GM21515 (cell line): ENCODE measurements around the gene KLK4.

Experiments used
- ATAC-seq: cut with Tn5 transposase; IDR thresholded peaks from one replicate; pipeline ENCODE4 v1.9.1; 2021; ENCODE audit not compliant: unreplicated experiment

Gene KLK4

DNA sequence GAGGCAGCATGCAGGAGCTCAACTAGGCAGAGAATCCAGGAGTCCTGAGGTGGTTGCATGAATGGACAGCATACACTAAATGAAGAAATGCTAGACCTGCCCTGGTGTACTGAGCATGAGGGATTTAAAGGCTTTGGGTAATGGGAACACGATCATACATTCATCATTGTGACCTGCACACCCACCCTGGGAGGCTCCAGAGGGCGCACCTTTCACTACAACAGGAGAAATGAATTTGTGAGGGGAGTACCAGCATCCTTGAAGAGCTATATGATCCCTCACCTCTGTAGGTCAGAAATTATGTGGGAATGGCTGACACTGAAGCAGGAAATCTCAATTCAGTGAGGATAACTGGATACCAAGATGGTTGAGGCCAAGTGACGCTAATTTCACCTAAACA, 29.0 kb downstream of the KLK4 start:
- no peak for ATAC-seq

DNA sequence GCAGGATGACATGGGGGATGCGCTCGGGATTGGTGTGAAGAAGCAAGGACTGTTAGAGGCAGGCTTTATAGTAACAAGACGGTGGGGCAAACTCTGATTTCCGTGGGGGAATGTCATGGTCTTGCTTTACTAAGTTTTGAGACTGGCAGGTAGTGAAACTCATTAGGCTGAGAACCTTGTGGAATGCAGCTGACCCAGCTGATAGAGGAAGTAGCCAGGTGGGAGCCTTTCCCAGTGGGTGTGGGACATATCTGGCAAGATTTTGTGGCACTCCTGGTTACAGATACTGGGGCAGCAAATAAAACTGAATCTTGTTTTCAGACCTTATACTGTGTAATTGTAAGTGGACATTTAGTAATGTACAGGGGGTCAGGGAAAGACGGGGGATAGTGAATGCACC, 31.0 kb downstream of the KLK4 start:
- ATAC-seq = no peak

DNA sequence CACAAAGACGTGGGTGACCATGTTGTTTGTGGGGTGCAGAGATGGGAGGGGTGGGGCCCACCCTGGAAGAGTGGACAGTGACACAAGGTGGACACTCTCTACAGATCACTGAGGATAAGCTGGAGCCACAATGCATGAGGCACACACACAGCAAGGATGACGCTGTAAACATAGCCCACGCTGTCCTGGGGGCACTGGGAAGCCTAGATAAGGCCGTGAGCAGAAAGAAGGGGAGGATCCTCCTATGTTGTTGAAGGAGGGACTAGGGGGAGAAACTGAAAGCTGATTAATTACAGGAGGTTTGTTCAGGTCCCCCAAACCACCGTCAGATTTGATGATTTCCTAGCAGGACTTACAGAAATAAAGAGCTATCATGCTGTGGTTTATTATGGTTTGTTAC, 32.3 kb downstream of the KLK4 start:
- no peak for ATAC-seq

DNA sequence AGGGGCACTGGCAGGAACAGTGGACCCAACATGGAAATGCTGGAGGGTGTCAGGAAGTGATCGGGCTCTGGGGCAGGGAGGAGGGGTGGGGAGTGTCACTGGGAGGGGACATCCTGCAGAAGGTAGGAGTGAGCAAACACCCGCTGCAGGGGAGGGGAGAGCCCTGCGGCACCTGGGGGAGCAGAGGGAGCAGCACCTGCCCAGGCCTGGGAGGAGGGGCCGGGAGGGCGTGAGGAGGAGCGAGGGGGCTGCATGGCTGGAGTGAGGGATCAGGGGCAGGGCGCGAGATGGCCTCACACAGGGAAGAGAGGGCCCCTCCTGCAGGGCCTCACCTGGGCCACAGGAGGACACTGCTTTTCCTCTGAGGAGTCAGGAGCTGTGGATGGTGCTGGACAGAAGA, 33.9 kb downstream of the KLK4 start:
- no peak for ATAC-seq

DNA sequence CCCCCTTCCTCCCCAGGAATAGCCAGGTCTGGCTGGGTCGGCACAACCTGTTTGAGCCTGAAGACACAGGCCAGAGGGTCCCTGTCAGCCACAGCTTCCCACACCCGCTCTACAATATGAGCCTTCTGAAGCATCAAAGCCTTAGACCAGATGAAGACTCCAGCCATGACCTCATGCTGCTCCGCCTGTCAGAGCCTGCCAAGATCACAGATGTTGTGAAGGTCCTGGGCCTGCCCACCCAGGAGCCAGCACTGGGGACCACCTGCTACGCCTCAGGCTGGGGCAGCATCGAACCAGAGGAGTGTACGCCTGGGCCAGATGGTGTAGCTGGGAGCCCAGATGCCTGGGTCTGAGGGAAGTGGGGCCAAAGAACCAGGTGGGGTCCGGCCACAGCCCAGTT, 34.7 kb downstream of the KLK4 start:
- ATAC-seq = no peak

DNA sequence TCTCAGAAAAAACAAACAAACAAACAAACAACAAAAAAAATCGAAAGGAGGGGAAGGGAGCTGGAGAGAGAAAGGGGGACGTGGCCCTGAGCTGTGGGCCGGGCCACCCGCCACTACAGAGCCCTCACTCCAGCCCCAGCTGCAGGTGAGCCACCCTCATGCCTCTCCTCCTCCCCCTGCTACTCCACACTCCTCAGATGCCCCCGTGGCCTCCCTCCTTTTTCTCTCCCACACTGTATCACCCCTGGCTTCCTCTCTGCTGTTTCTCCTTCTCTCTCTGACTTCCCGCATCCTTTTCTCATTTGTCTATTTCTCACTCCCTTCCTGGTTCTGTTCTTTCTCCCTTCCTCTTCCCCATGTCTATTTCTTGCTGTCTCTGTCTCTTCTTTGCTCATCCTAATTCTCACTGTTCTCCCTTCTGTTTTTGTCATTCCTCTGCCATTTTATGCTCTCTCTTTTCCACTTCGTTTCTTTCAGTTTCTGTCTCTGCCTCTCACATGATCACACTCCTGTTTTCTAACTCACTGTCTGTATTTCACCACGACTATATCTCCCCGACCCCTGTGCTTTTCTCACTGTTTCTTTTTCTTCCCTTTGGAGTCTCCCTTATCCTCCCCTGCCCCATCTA, 35.3 kb downstream of the KLK4 start:
- ATAC-seq = no peak

DNA sequence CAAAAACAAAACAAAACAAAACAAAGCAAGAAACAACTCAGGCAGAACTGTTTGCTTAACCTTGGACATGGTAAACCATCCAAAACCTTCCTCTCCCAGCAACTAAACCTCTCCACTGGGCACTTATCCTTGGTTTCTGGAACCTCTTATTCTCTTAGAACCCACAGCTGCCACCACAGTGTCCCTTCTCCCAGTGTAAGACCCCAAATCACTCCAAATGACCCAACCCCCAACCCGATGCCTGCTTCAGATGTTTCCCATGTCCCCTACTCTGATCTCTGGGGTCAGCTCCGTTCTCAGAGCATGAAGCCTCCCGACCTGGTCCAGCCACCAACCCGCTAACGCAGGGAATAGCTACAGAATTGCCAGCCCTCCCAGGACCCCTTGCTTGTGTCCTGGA, 37.0 kb downstream of the KLK4 start:
- ATAC-seq = no peak

DNA sequence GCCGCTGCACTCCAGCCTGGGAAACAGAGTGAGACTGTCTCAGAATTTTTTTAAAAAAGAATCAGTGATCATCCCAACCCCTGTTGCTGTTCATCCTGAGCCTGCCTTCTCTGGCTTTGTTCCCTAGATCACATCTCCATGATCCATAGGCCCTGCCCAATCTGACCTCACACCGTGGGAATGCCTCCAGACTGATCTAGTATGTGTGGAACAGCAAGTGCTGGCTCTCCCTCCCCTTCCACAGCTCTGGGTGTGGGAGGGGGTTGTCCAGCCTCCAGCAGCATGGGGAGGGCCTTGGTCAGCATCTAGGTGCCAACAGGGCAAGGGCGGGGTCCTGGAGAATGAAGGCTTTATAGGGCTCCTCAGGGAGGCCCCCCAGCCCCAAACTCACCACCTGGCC, 38.1 kb downstream of the KLK4 start, which contains the start of gene KLK2:
KLK2 (plus strand) TSS at position 384 of the 400 bp plus-strand sequence. CDS start 35 bp downstream, outside the sequence.
- ATAC-seq = no peak

DNA sequence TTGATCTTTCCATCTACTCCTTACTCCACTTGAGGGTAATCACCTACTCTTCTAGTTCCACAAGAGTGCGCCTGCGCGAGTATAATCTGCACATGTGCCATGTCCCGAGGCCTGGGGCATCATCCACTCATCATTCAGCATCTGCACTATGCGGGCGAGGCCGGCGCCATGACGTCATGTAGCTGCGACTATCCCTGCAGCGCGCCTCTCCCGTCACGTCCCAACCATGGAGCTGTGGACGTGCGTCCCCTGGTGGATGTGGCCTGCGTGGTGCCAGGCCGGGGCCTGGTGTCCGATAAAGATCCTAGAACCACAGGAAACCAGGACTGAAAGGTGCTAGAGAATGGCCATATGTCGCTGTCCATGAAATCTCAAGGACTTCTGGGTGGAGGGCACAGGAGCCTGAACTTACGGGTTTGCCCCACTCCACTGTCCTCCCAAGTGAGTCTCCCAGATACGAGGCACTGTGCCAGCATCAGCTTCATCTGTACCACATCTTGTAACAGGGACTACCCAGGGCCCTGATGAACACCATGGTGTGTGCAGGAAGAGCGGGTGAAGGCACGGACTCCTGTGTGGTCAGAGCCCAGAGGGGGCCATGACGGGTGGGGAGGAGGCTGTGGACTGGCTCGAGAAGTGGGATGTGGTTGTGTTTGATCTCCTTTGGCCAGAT, 40.6 kb downstream of the KLK4 start:
- ATAC-seq = no peak

DNA sequence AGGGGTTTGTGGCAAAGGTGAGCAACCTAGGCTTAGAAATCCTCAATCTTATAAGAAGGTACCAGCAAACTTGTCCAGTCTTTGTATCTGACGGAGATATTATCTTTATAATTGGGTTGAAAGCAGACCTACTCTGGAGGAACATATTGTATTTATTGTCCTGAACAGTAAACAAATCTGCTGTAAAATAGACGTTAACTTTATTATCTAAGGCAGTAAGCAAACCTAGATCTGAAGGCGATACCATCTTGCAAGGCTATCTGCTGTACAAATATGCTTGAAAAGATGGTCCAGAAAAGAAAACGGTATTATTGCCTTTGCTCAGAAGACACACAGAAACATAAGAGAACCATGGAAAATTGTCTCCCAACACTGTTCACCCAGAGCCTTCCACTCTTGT, 41.7 kb downstream of the KLK4 start:
- ATAC-seq = no peak

DNA sequence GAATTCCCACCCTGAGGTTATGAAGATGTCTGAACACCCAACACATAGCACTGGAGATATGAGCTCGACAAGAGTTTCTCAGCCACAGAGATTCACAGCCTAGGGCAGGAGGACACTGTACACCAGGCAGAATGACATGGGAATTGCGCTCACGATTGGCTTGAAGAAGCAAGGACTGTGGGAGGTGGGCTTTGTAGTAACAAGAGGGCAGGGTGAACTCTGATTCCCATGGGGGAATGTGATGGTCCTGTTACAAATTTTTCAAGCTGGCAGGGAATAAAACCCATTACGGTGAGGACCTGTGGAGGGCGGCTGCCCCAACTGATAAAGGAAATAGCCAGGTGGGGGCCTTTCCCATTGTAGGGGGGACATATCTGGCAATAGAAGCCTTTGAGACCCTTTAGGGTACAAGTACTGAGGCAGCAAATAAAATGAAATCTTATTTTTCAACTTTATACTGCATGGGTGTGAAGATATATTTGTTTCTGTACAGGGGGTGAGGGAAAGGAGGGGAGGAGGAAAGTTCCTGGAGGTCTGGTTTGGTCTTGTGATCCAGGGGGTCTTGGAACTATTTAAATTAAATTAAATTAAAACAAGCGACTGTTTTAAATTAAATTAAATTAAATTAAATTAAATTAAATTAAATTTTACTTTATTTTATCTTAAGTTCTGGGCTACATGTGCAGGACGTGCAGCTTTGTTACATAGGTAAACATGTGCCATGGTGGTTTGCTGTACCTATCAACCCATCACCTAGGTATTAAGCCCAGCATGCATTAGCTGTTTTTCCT, 49.5 kb downstream of the KLK4 start:
- ATAC-seq = no peak

DNA sequence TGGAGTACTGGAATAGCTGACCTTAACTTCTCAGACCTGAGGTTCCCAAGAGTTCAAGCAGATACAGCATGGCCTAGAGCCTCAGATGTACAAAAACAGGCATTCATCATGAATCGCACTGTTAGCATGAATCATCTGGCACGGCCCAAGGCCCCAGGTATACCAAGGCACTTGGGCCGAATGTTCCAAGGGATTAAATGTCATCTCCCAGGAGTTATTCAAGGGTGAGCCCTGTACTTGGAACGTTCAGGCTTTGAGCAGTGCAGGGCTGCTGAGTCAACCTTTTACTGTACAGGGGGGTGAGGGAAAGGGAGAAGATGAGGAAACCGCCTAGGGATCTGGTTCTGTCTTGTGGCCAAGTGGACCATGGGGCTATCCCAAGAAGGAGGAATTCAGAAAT, 50.2 kb downstream of the KLK4 start:
- ATAC-seq = no peak

DNA sequence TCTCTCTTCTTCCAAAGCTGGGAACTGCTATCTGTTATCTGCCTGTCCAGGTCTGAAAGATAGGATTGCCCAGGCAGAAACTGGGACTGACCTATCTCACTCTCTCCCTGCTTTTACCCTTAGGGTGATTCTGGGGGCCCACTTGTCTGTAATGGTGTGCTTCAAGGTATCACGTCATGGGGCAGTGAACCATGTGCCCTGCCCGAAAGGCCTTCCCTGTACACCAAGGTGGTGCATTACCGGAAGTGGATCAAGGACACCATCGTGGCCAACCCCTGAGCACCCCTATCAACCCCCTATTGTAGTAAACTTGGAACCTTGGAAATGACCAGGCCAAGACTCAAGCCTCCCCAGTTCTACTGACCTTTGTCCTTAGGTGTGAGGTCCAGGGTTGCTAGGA, 51.3 kb downstream of the KLK4 start:
- ATAC-seq = no peak

DNA sequence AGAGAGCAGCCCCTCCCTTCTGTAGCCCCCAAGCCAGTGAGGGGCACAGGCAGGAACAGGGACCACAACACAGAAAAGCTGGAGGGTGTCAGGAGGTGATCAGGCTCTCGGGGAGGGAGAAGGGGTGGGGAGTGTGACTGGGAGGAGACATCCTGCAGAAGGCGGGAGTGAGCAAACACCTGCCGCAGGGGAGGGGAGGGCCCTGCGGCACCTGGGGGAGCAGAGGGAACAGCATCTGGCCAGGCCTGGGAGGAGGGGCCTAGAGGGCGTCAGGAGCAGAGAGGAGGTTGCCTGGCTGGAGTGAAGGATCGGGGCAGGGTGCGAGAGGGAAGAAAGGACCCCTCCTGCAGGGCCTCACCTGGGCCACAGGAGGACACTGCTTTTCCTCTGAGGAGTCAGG, 52.3 kb downstream of the KLK4 start:
- ATAC-seq = no peak

DNA sequence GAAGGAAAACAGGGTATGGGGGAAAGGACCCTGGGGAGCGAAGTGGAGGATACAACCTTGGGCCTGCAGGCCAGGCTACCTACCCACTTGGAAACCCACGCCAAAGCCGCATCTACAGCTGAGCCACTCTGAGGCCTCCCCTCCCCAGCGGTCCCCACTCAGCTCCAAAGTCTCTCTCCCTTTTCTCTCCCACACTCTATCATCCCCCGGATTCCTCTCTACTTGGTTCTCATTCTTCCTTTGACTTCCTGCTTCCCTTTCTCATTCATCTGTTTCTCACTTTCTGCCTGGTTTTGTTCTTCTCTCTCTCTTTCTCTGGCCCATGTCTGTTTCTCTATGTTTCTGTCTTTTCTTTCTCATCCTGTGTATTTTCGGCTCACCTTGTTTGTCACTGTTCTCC, 53.8 kb downstream of the KLK4 start:
- ATAC-seq = no peak
